GM21717 (cell line): Measurements from ENCODE around the gene RHOF.

Source experiments
- ATAC-seq: cut with Tn5 transposase; IDR thresholded peaks from one replicate; pipeline ENCODE4 v1.9.1; 2021; ENCODE audit warnings: mild to moderate bottlenecking, moderate library complexity; ENCODE audit not compliant: unreplicated experiment

Gene RHOF

GRCh38 chr12:121793440-121793837, at the start of gene RHOF:
RHOF (minus strand) TSS chr12:121793688; CDS start chr12:121793633, 55 bp downstream.
- peak; percentile 16 for ATAC-seq

- ATAC-seq = no peak
These were observed 46.7 kb upstream of the RHOF start for GRCh38 chr12:121839993-121840761.

- peak; percentile 93 for ATAC-seq
These were observed 45.9 kb upstream of the RHOF start for GRCh38 chr12:121839106-121839992.

- ATAC-seq = no peak
These were observed 44.6 kb upstream of the RHOF start for GRCh38 chr12:121838126-121838525.

GRCh38 chr12:121837680-121838079, 44.2 kb upstream of the RHOF start:
- ATAC-seq = no peak

- ATAC-seq = no peak
These were observed 38.2 kb upstream of the RHOF start for GRCh38 chr12:121831571-121832245.

GRCh38 chr12:121830588-121831265, 37.2 kb upstream of the RHOF start:
- no peak for ATAC-seq

- ATAC-seq = no peak
These were observed 36.6 kb upstream of the RHOF start for GRCh38 chr12:121830134-121830533.

- no peak for ATAC-seq
These were observed 35.9 kb upstream of the RHOF start for GRCh38 chr12:121829250-121829918.

- no peak for ATAC-seq
These were observed 35.3 kb upstream of the RHOF start for GRCh38 chr12:121828826-121829225.

- no peak for ATAC-seq
These were observed 34.8 kb upstream of the RHOF start for GRCh38 chr12:121828306-121828705.

- no peak for ATAC-seq
These were observed 34.0 kb upstream of the RHOF start for GRCh38 chr12:121827351-121828099.

GRCh38 chr12:121826318-121827150, 33.0 kb upstream of the RHOF start:
- ATAC-seq = no peak

GRCh38 chr12:121825041-121825523, 31.6 kb upstream of the RHOF start:
- ATAC-seq = no peak

- ATAC-seq = no peak
These were observed 30.2 kb upstream of the RHOF start for GRCh38 chr12:121823727-121824115.

- no peak for ATAC-seq
These were observed 29.7 kb upstream of the RHOF start for GRCh38 chr12:121823101-121823726.

- no peak for ATAC-seq
These were observed 29.1 kb upstream of the RHOF start for GRCh38 chr12:121822393-121823100.
